HL-60 (cell line): Measurements from ENCODE around the gene CGA.

Source experiments
- POLR2AphosphoS5 ChIP-seq: IDR thresholded peaks from 2 replicates; pipeline ENCODE4 v1.6.1; 2012; ENCODE audit warnings: low read depth
- TF ChIP-seq, protein P1 (sequence below): IDR thresholded peaks from one replicate; pipeline ENCODE4 v1.5.1; 2011; ENCODE audit warnings: low read length, control low read depth, inconsistent platforms; ENCODE audit not compliant: insufficient read depth

DNA sequence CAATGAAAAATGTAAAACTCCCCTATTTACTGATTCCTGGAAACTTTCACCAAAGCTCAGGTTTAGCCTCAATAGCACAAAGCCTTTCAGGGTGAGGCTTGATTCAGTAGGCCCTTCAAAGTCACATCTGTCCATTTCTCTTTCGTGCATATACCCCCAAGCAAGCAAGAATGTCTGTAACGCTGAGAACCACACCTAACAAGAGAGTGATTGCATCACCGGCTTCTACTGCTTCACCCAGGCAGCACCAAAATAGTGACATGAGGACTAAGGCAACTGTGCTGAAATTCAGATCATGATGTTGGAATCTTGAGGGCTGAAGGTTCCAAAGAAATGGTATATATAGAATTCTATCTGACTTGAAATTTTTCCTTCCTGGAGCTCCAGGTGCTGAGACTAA lies 26.1 kb downstream of the CGA start:
- TF ChIP-seq, protein P1, sequence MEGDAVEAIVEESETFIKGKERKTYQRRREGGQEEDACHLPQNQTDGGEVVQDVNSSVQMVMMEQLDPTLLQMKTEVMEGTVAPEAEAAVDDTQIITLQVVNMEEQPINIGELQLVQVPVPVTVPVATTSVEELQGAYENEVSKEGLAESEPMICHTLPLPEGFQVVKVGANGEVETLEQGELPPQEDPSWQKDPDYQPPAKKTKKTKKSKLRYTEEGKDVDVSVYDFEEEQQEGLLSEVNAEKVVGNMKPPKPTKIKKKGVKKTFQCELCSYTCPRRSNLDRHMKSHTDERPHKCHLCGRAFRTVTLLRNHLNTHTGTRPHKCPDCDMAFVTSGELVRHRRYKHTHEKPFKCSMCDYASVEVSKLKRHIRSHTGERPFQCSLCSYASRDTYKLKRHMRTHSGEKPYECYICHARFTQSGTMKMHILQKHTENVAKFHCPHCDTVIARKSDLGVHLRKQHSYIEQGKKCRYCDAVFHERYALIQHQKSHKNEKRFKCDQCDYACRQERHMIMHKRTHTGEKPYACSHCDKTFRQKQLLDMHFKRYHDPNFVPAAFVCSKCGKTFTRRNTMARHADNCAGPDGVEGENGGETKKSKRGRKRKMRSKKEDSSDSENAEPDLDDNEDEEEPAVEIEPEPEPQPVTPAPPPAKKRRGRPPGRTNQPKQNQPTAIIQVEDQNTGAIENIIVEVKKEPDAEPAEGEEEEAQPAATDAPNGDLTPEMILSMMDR = no peak
- TF ChIP-seq POLR2AphosphoS5 = no peak
